ENCODE measurements around the gene GABRG2. TPM values are rescaled to one million over a fixed set of nuclear protein-coding genes. Genes with fewer than 3 reads are reported as not detected.

GABRG2 gene
- total and polyA plus RNA-seq, 2 experiments from 2014 or later, result 3.5 to 5.3 TPM

DNA sequence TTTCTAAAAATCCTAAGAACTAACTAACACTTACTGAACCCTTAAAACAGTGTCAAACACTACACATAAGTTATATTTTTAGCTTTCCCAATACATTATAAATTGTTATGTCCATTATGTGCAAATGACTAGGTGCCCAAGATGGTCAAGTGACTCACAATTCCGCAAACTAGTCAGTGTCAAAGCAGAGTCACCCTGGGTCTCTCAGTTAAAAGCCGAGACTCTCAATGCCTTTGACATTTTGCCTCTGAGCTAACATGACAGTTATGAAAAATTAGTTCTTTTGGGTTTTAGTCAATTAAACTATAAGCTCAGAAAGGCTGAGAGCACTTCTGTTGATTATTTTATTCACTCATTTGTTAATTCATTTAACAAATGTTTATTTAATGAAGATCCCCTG, 42.3 kb upstream of the GABRG2 start:
- no peaks in the 10 kb centered on the region for H3K27me3 Mint-ChIP-seq (ENCODE audit: insufficient read depth, low read depth, poor library complexity)
- no peaks in the 10 kb centered on the region for H4K20me1 ChIP-seq (replicated peaks; ENCODE audit: insufficient read depth)
- DNase-seq (ENCODE audit: low spot score) (no peak), ATAC-seq (no peak)
- TF ChIP-seq CTCF (conservative IDR thresholded peaks at IDR 0.05; ENCODE audit: low read depth in 2 of 2) (no peak), NANOG (IDR thresholded peaks at IDR 0.05; ENCODE audit: borderline replicate concordance) (no peak)
- no peak overlapping the region for H3K4me3 Mint-ChIP-seq
- H3K9me3 Mint-ChIP-seq, result peaks cover 7% of the 10 kb centered on the region; the same call in 2 of the 3 replicates
- no peak overlapping the region for H2AFZ ChIP-seq
- no peaks in the 10 kb centered on the region for H3F3A ChIP-seq (replicated peaks; ENCODE audit: low read depth)
- no peaks in the 10 kb centered on the region for H3K79me2 ChIP-seq (replicated peaks; ENCODE audit: insufficient read depth)
- no peaks in the 10 kb centered on the region for H3K27me3 ChIP-seq (ENCODE audit: insufficient read depth)
- H3K36me3 Mint-ChIP-seq (ENCODE audit: low read depth), result peaks cover 4% of the 10 kb centered on the region; the same call in 1 of the 3 replicates
- peaks cover 14% of the 10 kb centered on the region for H3K4me1 ChIP-seq (ENCODE audit: insufficient read depth)
- peaks cover 17% of the 10 kb centered on the region; the same call in 2 of the 3 replicates for H3K4me1 Mint-ChIP-seq
- no peak overlapping the region for H3K27ac ChIP-seq (ENCODE audit: low read depth)
- no peaks in the 10 kb centered on the region for H3K36me3 ChIP-seq (ENCODE audit: insufficient read depth)
- no peak overlapping the region for H3K4me3 ChIP-seq
- H3K9me2 ChIP-seq (ENCODE audit: insufficient read depth), result no peaks in the 10 kb centered on the region
- H3K27ac Mint-ChIP-seq, result no peak overlapping the region
- no peak overlapping the region for H3K4me2 ChIP-seq

- Histone ChIP-seq H4K20me1 (replicated peaks; ENCODE audit: insufficient read depth) (no peaks in the 10 kb centered on the region), H3K79me2 (replicated peaks; ENCODE audit: insufficient read depth) (no peaks in the 10 kb centered on the region), H3K36me3 (ENCODE audit: insufficient read depth) (no peaks in the 10 kb centered on the region), H2AFZ (peak overlapping the region; percentile 54; the same call in 1 of the 2 replicates), H3K4me1 (ENCODE audit: insufficient read depth) (peaks cover 14% of the 10 kb centered on the region), H3K27ac (ENCODE audit: low read depth) (no peak overlapping the region), H3K4me3 (no peak overlapping the region), H3K27me3 (ENCODE audit: insufficient read depth) (no peaks in the 10 kb centered on the region), H3F3A (replicated peaks; ENCODE audit: low read depth) (no peaks in the 10 kb centered on the region), H3K9me2 (ENCODE audit: insufficient read depth) (no peaks in the 10 kb centered on the region), H3K4me2 (peak overlapping the region; percentile 39; the same call in 1 of the 2 replicates)
- no peaks in the 10 kb centered on the region for H3K27me3 Mint-ChIP-seq (ENCODE audit: insufficient read depth, low read depth, poor library complexity)
- no peak for DNase-seq (ENCODE audit: low spot score)
- no peak for ATAC-seq
- no peak for TF ChIP-seq JUNB (IDR thresholded peaks at IDR 0.05; ENCODE audit: unreplicated experiment)
- no peak for TF ChIP-seq EZH2phosphoT487 (IDR thresholded peaks at IDR 0.05; ENCODE audit: unreplicated experiment)
- TF ChIP-seq REST (IDR thresholded peaks at IDR 0.05; ENCODE audit: unreplicated experiment), result no peak
- no peak for TF ChIP-seq CREB1 (CRISPR knock-in tag; IDR thresholded peaks at IDR 0.05; ENCODE audit: low read depth)
- TF ChIP-seq ZNF331 (CRISPR knock-in tag; IDR thresholded peaks at IDR 0.05; ENCODE audit: low read depth), result no peak
- TF ChIP-seq ZNF114 (CRISPR knock-in tag; IDR thresholded peaks at IDR 0.05), result no peak
- TF ChIP-seq, protein P1, sequence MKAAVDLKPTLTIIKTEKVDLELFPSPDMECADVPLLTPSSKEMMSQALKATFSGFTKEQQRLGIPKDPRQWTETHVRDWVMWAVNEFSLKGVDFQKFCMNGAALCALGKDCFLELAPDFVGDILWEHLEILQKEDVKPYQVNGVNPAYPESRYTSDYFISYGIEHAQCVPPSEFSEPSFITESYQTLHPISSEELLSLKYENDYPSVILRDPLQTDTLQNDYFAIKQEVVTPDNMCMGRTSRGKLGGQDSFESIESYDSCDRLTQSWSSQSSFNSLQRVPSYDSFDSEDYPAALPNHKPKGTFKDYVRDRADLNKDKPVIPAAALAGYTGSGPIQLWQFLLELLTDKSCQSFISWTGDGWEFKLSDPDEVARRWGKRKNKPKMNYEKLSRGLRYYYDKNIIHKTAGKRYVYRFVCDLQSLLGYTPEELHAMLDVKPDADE (IDR thresholded peaks at IDR 0.05), result no peak
- TF ChIP-seq CTCF (conservative IDR thresholded peaks at IDR 0.05; ENCODE audit: low read depth in 2 of 2), result no peak
- TF ChIP-seq STAT1 (IDR thresholded peaks at IDR 0.05; ENCODE audit: unreplicated experiment), result no peak
- no peak for TF ChIP-seq NANOG (IDR thresholded peaks at IDR 0.05; ENCODE audit: borderline replicate concordance)
- TF ChIP-seq EZH2 (IDR thresholded peaks at IDR 0.05; ENCODE audit: low read depth, unreplicated experiment), result no peak
- H3K9me3 Mint-ChIP-seq, result peaks cover 3% of the 10 kb centered on the region; the same call in 2 of the 3 replicates
- H3K4me3 Mint-ChIP-seq, result no peak overlapping the region
- H3K36me3 Mint-ChIP-seq (ENCODE audit: low read depth), result peaks cover 4% of the 10 kb centered on the region; the same call in 1 of the 3 replicates
- H3K4me1 Mint-ChIP-seq, result peaks cover 17% of the 10 kb centered on the region; the same call in 2 of the 3 replicates
- H3K27ac Mint-ChIP-seq, result no peak overlapping the region
These were observed 40.8 kb upstream of the GABRG2 start for GRCh38 chr5:162026803-162027202.

Measured in GM23338 (cell line).